Brain pericyte (primary cell): ENCODE data around the gene SLC17A9.

Experiments used
- DNase-seq: peaks from one replicate; pipeline ENCODE4 v3.0.0-alpha.2; 2012; ENCODE audit warnings: low read depth, low spot score

Gene SLC17A9

DNA sequence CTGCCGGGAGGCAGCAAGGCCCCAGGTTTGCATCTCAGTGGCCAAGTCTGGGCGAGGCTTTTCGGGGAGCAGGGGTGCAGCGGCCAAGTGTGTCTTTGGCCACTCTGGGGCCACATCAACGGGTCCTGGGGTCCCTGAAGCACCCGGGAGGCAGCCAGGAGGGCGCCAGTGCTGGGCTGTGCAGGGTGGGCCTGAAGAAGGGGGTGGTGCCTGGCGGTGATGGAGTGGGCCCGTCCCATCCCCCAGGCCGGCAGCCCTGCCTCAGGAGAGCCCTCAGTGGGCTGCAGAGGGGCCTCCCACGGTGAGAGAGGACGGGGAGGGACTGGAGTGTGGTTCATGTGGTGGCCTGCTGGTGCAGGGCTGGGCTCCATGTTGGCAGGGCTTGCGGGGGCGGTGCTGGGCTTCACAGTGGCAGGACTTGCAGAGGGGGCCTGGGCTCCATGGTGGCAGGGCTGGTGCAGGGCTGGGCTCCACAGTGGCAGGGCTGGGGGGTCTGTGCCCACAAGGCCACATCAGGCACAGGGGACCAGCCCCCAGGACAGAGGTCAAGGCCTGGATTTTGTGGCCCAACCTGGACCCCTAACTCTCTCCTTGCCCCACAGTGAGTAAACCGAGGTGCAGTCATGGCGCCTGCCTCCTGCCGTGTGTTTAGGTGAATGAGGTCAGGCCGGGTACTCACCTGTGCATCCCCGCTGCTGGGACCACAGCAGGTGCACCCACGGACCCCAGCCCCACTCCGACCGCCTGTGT, 64.7 kb downstream of the SLC17A9 start:
- no peak for DNase-seq

DNA sequence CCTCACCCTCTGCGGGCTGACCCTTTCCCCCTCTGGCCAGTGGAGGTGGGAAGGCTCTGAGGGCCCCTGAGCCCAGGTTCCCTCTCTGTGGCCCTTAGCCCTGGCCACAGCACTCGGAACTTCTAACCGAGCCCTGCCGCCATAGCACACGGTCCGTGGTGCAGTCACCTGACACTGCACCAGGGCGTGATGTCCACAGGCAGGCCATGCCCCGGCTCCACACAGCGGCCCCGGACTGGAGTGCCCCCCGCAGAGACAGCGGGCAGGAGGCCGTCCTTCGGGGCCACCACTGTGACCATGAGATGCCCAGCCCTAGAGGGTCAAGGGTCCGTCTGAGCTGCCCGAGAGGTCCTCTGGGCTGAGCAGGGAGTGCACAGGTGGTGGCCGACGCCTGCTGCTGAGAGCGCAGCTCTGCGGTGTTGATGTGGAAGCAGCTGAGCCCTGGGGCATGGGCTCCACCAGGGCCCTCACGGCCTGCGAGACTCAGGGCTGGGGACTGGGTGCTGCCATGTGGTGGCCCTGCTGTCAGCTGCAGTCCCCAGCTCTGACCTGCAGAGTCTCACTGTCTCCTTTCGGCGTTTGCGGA, 65.4 kb downstream of the SLC17A9 start:
- DNase-seq, result no peak
